Lung (tissue), 12 donors: ENCODE measurements around the gene F9. TPM values are rescaled to one million over a fixed set of nuclear protein-coding genes. Genes with fewer than 3 reads are reported as not detected.

Experiments used
- ATAC-seq: fragments of 200-7000 bp; cut with Tn5 transposase; one replicate; pipeline ENCODE4 v1.9.1; 2020; ENCODE audit warnings: moderate number of reproducible peaks; ENCODE audit not compliant: insufficient read depth, low FRiP score
- DNase-seq, 3 donors: peaks; one replicate each; pipeline ENCODE4 v3.0.0-alpha.2; 2013 to 2017
- H3K27ac ChIP-seq, 2 donors: one replicate each; pipeline ENCODE4 v1.5.1; 2013; ENCODE audit warnings: mild to moderate bottlenecking in 2 of 2, moderate library complexity in 2 of 2, control low read depth in 1 of 2, inconsistent platforms in 1 of 2, low read depth in 1 of 2, low read length in 1 of 2
- H3K27me3 ChIP-seq, 3 donors: one replicate each; pipeline ENCODE4 v1.5.1; 2013; ENCODE audit warnings: low read length in 2 of 3; ENCODE audit not compliant: control insufficient read depth in 3 of 3, insufficient read depth in 3 of 3
- H3K36me3 ChIP-seq, 4 donors: one replicate each; pipeline ENCODE4 v1.5.1; 2013; ENCODE audit warnings: low read length in 4 of 4, mild to moderate bottlenecking in 1 of 4, moderate library complexity in 1 of 4; ENCODE audit not compliant: control insufficient read depth in 4 of 4, insufficient read depth in 4 of 4
- H3K4me1 ChIP-seq, 5 donors: one replicate each; pipeline ENCODE4 v1.5.1; 2013; ENCODE audit warnings: low read length in 5 of 5, mild to moderate bottlenecking in 2 of 5, moderate library complexity in 1 of 5; ENCODE audit not compliant: control insufficient read depth in 5 of 5, insufficient read depth in 5 of 5
- H3K4me3 ChIP-seq: one replicate; pipeline ENCODE4 v1.5.1; 2013; ENCODE audit warnings: mild to moderate bottlenecking, control low read depth, moderate library complexity
- H3K9ac ChIP-seq, 2 donors: one replicate each; pipeline ENCODE4 v1.5.1; 2013; ENCODE audit warnings: low read length in 2 of 2, control low read depth in 1 of 2; ENCODE audit not compliant: insufficient read depth in 1 of 2
- H3K9me3 ChIP-seq, 4 donors: one replicate each; pipeline ENCODE4 v1.5.1; 2013; ENCODE audit warnings: low read length in 3 of 4, mild to moderate bottlenecking in 1 of 4, moderate library complexity in 1 of 4; ENCODE audit not compliant: control insufficient read depth in 4 of 4, insufficient read depth in 3 of 4
- WGBS, 2 donors: extraction: QIAGEN DNeasy Blood & Tissue Kit; methylation state at CpG; one replicate each; pipeline ENCODE4 v1.1.7; 2013; 5-methylcytosine and 5-hydroxymethylcytosine counted together
- polyA plus RNA-seq, 2 donors: library from polyadenylated mRNA; stranded (reverse); fragments of 200-250 nt; gene quantifications; one replicate each; pipeline ENCODE4 v1.2.1, GENCODE V29; 2013
- total RNA-seq, 2 donors: library from RNA; depleted of rRNA in 1 of 2; stranded (reverse); fragments of >200 nt in 1 of 2; gene quantifications; one replicate each; pipeline ENCODE4 v1.2.1, GENCODE V29; 2014 to 2021
- TF ChIP-seq, protein P1 (sequence below): IDR thresholded peaks from 2 replicates; pipeline ENCODE4 v1.5.1; 2012; ENCODE audit warnings: mild to moderate bottlenecking; ENCODE audit errors: control extremely low read depth, extremely low read depth
- donor health status: control.
- donor health status: control.
- donor health status: Bipolar disorder and iron deficiency.
- donor health status: healthy.
- donor health status: DM: yes; HTN: yes; CAD: no.

Gene F9
- total and polyA plus RNA-seq, 4 donors, result 0.12 TPM; not detected in 3

DNA sequence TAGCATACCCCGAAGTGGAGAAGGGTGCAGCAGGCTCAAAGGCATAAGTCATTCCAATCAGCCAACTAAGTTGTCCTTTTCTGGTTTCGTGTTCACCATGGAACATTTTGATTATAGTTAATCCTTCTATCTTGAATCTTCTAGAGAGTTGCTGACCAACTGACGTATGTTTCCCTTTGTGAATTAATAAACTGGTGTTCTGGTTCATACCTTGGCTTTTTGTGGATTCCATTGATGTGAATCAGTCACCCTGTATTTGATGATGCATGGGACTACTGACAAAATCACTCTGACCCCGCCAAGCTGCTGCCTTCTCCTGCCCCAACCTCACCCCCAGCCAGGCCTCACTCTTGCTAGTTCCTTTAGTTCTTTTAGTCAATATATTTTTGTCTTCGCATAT, 32.7 kb downstream of the F9 start:
- WGBS, 2 donors, result 74 to 91% methylated on average over 5 of the region's 5 CpGs
- H3K4me1 ChIP-seq, result no peaks in the 10 kb centered on the region
- no peak overlapping the region for H3K9ac ChIP-seq
- H3K27ac ChIP-seq, result no peak overlapping the region
- no peak overlapping the region for H3K4me3 ChIP-seq
- TF ChIP-seq, protein P1, sequence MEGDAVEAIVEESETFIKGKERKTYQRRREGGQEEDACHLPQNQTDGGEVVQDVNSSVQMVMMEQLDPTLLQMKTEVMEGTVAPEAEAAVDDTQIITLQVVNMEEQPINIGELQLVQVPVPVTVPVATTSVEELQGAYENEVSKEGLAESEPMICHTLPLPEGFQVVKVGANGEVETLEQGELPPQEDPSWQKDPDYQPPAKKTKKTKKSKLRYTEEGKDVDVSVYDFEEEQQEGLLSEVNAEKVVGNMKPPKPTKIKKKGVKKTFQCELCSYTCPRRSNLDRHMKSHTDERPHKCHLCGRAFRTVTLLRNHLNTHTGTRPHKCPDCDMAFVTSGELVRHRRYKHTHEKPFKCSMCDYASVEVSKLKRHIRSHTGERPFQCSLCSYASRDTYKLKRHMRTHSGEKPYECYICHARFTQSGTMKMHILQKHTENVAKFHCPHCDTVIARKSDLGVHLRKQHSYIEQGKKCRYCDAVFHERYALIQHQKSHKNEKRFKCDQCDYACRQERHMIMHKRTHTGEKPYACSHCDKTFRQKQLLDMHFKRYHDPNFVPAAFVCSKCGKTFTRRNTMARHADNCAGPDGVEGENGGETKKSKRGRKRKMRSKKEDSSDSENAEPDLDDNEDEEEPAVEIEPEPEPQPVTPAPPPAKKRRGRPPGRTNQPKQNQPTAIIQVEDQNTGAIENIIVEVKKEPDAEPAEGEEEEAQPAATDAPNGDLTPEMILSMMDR, result no peak
- H3K27me3 ChIP-seq, result peaks cover 0 to 12% (median 2%) of the 10 kb centered on the region in 3 donors
- DNase-seq, result no peak
- H3K36me3 ChIP-seq, result no peaks in the 10 kb centered on the region
- no peak for ATAC-seq
- H3K9me3 ChIP-seq, result no peaks in the 10 kb centered on the region

DNA sequence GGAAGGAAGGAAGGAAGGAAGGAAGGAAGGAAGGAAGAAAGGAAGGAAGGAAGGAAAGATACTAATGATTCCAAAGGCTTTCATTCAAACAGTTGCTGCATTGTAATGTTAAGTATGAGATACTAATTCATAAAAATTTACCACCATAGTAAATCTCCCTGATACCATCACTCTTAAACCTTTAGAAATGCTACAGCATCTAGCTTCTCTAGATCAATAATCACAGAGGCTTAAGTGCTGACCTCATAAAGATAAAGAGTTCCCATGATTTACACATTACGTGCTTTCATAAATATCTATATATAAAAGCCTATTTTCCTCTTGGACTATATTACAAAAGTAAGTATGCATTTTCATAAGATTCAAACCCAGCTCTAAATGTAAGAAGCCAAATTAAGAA, 36.4 kb downstream of the F9 start:
- ATAC-seq (no peak), DNase-seq (no peak)
- H3K4me3 ChIP-seq, result no peak overlapping the region
- 77 to 85% methylated on average over 1 of the region's 1 CpG for WGBS, 2 donors
- peaks cover 0 to 15% (median 4%) of the 10 kb centered on the region in 3 donors for H3K27me3 ChIP-seq
- H3K9ac ChIP-seq, result no peak overlapping the region
- TF ChIP-seq, protein P1, result no peak
- no peak overlapping the region for H3K27ac ChIP-seq
- H3K4me1 ChIP-seq, result no peaks in the 10 kb centered on the region
- no peaks in the 10 kb centered on the region for H3K9me3 ChIP-seq
- no peaks in the 10 kb centered on the region for H3K36me3 ChIP-seq

DNA sequence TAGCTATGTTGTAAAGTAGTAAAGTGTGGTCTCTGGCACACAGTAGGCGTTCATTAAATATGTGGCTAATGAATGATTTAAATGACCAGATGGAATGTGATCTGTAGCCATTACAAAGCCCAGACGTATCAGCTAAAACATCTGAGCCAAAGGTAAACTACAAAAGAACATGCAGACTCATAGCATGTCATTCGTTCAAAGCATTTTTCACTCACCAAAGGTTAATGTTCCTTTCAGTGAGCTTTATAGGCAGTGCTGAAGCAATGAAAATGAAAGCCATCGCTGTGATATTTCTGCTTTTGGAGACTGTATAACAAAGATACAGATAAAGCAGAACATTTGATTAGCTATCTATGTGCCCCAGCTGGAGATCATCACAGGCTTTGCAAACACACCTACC, 50.5 kb downstream of the F9 start:
- H3K4me3 ChIP-seq, result no peak overlapping the region
- H3K27me3 ChIP-seq, result peaks cover 0 to 9% (median 6%) of the 10 kb centered on the region in 3 donors
- no peak overlapping the region for H3K27ac ChIP-seq
- no peak overlapping the region for H3K9ac ChIP-seq
- H3K4me1 ChIP-seq, result no peaks in the 10 kb centered on the region
- H3K36me3 ChIP-seq, result no peaks in the 10 kb centered on the region
- no peak for ATAC-seq
- H3K9me3 ChIP-seq, result no peaks in the 10 kb centered on the region
- DNase-seq, result no peak
- 44 to 75% methylated on average over 4 of the region's 4 CpGs for WGBS, 2 donors
- TF ChIP-seq, protein P1, result no peak

DNA sequence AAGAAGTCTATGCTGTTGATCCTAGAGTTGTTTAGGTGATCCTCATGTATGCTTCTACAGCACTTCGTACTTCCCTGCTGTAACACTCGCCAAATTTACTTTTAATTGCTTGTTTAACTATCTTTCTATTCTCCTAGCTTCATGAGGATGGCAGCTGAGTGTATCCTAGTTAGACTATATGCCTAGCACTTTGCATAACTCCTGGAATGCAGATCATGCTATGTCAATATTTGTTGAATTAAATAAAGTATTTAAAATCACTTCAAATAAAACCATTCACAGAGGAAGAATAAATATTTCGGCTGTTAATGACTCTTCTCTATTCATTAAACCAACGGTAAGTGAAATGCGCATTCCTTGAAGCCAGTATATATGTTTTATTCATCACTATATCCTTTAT, 55.1 kb downstream of the F9 start:
- 53 to 89% methylated on average over 5 of the region's 5 CpGs for WGBS, 2 donors
- no peak overlapping the region for H3K9ac ChIP-seq
- H3K27me3 ChIP-seq, result peaks cover 0 to 11% (median 4%) of the 10 kb centered on the region in 3 donors
- no peak overlapping the region for H3K27ac ChIP-seq
- DNase-seq (no peak), ATAC-seq (no peak)
- no peaks in the 10 kb centered on the region for H3K36me3 ChIP-seq
- TF ChIP-seq, protein P1, result no peak
- H3K9me3 ChIP-seq, result no peaks in the 10 kb centered on the region
- no peak overlapping the region for H3K4me3 ChIP-seq
- no peaks in the 10 kb centered on the region for H3K4me1 ChIP-seq
